Activated naive CD4-positive, alpha-beta T cell (primary cell): ENCODE data around the gene CPNE7.
"Not testable (repeated sequence)": the region's sequence is repeated elsewhere in the genome, so short reads cannot be mapped to it uniquely, and the experiment has no call there.

Experiments
- DNase-seq, 4 experiments: peaks; one replicate each; lab custom pipeline; 2025; lab: John Stamatoyannopoulos, UW

CPNE7 gene

DNA sequence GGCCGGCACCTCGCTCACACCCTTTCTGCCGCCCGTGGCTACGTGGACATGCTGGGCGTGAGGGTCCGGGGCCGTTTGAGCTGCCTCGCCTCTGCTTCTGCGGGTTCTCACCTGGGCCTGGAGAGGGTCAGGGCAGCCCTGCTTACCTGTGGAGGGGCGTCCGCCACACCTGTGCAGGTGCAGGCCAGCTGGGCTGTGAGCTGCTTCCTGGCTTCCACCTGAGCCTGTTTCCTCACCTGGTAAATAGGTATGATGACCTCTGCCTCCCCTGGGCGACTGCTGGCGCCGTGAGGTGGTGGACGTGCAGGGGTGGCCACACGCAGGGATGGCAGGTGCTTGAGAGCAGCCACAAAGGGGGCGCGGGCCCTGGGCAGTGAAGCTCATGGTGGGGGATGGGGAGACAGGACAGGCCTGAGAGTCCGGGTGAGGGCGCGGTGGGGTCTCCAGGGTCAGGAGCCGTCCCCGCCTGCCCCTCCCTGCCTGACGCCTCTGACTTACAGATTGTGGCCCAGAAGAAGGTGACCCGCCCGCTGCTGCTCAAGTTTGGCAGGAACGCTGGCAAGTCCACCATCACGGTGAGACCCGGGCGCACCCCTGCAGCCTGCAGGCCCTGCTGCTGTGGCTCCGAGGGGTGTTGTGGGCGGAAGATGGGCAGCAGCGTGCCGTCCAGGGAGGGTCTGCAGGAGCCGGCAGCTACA, 7.8 kb downstream of the CPNE7 start:
- no peak for DNase-seq

DNA sequence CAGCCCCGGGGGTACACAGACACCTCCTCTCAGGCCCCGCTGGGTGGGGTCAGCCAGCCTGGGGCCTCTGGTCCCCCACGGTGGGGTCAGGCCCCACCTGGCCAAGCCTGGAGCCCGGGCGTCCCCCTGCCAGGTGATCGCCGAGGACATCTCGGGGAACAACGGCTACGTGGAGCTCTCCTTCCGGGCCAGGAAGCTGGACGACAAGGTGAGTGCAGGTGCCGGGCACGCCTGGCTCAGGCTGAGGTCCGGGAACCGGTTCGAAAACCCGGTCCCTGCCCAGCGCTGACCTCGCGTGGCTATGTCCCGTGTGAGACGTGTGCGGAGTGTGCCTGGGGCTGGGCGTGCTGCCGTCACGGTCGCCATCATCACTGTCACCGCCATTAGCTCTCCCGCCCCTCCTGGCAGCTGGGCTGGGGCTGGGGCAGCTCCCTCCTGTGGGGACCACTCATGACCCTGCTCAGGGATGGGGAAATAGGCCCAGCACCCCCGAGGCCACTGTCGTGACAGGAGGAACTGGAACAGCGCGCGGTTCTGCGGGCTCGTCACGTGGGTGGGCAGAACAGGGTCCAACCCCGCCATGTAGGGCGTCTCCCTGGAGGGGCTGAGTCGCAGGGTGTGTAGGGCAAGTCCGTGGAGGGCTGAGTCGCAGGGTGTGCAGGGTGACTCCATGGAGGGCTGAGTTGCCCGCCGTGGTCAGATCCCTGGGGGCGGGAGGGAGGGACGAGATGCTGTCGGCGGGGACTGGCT, 8.5 kb downstream of the CPNE7 start:
- DNase-seq = no peak

DNA sequence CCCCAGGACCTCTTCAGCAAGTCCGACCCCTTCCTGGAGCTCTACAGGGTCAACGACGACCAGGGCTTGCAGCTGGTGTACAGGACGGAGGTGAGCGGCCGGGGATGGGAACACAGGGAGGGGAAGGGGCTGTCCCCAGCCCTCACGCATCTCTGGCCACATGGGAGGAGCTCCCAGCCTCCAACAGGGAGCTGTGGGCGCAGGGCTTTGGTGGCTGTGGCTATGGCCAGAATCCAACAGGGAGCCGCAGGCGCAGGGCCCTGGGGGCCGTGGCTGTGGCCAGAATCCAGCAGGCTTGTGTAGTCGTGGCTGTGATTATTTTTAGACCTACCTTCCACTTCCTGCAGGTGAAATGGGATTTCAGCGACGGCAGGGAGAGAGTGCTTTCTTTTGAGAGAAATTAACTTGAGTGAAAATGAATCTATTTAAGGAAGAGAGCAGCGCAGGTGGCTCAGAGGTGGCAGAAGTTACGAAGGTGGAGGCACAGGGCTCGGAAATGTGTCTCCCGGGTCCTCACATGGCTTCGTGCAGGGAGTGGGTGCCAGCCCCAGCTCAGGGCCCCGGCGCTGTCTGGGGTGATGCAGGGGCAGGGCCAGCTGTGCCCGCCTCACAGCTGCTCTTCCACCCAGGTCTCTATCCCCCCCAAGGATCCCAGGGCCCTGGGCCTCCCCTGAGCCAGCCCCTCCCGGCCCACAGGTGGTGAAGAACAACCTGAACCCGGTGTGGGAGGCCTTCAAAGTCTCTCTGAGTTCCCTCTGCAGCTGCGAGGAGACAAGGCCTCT, 9.4 kb downstream of the CPNE7 start:
- no peak for DNase-seq

DNA sequence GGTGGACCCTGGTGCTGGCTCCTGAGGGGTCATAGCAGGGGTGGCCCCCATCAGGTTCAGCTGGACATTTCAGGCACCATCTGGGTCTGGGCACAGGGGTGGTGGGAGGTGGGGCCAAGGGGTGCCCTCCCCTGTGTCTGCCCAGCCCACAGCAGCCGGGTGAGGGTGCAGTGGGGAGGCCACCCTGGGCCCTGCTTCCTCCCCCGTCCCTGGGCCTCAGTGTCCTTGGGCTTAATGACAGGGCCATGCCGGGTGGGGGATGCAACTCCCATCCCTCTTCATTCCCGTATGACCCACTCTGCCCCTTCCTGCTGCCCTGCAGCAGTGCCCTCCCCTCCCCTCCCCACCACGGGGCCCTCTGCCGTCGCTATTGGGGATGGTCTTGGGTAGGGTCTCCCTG, 10.7 kb downstream of the CPNE7 start:
- no peak for DNase-seq

DNA sequence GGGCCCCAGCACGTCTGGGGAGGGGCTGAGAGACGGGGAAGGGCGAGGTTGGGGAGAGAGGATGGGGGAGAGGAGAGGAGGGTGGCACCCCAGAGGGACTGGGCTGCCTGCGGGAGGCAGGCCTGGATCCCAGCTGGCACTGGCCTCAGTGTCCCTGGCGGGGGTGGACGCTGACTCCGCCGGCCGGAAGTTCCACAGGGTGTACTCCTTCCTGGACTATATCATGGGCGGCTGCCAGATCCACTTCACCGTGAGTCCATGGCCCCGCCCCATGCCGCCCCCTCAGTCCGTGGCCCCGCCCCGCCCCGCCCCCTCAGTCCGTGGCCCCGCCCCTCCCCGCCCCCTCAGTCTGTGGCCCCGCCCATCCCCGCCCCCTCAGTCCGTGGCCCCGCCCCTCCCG, 11.3 kb downstream of the CPNE7 start:
- no peak for DNase-seq

DNA sequence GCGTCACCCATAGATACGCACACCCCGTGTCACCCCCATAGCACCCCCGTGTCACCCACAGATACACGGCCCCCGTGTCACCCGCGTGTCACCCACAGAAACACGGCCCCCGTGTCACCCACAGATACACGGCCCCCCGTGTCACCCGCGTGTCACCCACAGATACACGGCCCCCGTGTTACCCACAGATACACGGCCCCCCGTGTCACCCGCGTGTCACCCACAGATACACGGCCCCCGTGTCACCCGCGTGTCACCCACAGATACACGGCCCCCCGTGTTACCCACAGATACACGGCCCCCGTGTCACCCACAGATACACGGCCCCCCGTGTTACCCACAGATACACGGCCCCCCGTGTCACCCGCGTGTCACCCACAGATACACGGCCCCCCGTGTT, 12.1 kb downstream of the CPNE7 start:
- DNase-seq = not testable (repeated sequence)

DNA sequence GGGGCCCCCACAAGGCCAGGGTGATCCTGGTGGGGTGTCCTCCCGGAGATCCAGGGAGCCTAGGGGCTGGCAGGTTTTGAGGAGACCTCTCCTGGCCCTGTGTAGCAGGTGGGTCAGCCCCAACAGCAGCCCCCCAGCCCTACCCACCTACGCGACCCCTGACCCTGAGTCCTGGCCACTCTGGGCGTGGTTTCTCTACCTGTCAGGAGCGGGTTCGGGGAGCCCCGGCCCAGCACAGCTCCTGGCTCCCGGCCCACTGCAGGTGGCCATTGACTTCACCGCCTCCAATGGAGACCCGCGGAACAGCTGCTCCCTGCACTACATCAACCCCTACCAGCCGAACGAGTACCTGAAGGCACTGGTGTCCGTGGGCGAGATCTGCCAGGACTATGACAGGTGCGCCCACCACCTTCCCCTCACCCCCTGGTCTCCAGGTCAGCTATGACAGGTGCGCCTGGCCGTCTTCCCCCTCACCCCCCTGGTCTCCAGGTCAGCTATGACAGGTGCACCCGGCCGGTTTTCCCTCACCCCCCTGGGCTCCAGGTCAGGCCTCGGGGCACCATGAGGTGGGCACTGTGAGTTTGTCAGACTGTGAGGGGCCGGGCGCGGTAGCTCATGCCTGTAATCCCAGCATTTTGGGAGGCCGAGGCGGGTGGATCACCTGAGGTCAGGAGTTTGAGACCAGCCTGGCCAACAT, 13.0 kb downstream of the CPNE7 start:
- DNase-seq = no peak

DNA sequence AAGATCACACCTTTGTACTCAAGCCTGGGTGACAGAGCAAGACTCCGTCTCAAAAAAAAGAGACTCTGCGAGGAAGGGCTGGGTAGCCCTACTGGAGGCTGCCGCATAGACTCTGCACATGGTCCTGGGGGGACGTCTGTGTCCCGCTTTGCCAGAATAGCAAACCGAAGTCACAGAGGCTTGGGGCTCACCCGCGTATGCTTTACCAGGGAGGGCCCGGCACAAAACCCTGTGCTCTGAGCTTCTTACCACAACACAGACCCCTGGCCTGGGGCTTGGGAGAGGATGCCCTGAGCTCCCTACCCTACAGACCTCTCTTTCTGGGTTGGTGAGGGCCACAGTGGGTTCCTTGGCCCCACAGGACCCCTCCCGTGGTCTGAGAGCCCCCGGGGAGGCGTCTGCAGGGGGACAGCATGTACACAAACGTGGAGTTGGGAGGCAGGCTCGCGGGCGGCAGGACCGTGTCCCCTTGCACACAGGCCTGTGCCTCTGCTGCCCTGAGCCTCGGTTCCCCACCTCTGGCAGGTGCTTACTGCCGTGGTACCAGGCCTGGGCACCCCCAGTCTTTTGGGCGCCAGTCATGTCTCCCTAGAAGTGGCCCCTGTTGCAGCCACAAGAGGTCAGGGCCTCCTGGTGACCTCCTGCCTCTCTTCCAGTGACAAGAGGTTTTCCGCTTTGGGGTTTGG, 13.8 kb downstream of the CPNE7 start:
- no peak for DNase-seq

DNA sequence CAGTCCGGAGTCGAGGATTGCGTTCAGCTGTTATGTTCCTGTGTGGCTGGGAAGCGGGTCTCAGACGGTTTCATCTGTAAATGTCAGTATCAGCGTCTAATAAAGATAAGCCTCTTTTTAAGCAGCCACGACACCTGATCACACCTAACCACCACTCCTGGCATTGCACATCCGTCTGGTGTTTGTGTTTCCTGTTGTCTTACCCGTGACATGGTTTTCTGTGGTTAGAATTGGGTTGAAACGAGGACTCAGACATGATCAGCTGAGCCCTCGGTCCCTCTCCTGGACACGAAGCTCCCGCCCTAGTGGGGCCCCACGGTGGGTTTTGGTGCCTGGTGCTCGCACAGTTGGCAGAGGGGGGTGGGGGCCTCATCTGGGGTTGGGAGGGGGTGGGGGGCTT, 18.3 kb downstream of the CPNE7 start:
- DNase-seq = no peak

DNA sequence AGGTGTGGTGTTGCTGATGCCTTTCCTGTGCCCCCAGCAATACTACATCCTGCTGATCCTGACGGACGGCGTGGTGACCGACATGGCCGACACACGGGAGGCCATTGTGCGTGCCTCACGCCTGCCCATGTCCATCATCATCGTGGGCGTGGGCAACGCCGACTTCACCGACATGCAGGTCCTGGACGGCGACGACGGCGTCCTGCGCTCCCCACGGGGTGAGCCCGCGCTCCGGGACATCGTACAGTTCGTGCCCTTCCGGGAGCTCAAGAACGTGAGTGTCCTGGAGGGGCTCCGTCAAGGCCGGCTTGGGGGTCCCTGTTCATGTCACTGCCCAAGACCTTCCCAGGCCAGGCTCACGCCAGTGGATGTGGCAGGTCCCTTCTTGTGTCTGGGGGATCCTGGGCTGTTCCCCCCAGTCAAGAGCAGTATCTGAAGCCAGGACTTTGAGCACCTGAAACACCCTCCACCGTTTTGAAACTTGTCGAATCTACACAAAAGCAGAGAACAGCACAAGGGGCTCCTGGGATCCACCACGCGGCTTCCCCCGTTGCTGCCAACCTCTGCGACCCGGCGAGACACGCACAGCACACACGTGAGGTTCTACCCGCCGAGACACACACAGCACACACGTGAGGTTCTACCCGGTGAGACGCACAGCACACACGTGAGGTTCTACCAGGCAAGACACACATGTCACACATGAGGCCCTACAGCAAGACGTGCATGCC, 19.9 kb downstream of the CPNE7 start:
- DNase-seq = no peak

DNA sequence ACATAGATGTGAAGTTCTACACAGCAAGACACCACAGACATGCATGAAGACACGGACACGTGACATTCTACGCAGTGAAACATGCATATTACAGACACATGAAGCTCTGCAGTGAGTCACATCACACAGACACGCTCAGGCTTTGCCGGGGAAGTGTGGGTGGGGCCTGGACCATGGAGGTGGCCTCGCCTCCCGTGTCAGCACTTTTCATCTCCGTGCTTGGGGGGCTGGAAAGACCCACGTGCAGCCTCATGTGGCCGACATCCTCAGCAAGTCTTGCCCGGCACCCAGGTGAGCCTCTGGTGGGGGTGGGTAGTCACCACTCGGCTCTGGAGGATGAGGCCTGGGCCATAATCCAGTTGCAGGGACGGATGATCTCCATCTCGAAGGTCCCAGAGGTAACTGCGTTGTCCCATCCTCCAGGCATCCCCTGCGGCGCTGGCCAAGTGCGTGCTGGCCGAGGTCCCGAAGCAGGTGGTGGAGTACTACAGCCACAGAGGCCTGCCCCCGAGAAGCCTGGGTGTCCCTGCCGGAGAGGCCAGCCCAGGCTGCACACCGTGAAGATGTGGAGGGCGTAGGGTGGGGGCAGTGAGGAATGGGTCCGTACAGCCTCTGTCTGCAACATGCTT, 20.6 kb downstream of the CPNE7 start:
- no peak for DNase-seq

DNA sequence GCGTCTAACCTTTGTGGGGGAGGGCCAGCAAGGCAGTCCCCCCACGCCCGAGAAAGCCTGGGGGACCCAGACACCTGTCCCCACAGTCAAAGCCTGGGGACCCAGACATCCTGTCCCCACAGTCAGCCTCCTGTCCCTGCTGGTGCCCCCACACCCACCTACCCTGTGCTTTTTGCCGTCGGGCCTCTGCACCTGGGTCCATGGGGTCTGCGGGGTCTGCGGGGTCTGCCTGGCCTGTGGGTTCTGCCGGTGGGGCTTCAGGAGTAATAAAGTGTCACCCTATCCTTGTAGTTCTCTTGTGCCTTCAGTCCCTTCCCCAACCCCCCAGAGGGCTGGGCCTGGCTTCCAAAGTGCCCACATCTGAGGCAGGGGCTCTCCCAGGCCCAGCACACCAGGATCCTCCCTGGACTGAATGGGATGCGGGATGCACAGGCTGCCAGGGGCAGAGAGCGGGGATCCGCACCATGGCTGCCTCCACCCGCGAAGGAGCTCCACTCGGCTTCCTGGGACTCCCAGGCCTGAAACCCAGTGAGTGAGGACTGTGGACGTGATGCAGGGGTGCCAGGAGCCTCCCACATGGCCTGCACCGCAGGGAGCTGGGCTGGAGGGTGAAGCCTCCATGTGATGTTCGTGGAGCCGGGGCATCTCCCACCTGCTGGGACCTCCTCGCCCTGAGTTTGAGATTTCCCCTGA, 21.5 kb downstream of the CPNE7 start:
- DNase-seq = no peak

DNA sequence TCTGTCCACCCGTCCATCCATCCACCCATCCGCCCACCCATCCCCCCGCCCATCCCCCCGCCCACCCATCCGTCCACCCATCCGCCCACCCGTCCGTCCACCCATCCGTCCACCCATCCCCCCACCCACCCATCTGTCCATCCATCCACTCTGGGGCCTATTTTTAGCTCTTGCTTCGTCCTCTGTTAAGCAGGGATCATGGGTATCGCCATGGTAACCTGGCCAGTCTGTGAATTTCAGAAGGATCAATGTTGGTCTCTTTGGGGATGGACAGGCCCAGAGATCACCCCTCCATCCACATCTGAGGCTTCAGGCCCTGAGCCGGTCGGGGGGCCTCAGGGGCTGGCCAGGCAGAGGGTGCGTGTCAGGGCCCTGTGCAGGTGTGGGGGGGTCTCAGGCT, 22.6 kb downstream of the CPNE7 start:
- DNase-seq = no peak

DNA sequence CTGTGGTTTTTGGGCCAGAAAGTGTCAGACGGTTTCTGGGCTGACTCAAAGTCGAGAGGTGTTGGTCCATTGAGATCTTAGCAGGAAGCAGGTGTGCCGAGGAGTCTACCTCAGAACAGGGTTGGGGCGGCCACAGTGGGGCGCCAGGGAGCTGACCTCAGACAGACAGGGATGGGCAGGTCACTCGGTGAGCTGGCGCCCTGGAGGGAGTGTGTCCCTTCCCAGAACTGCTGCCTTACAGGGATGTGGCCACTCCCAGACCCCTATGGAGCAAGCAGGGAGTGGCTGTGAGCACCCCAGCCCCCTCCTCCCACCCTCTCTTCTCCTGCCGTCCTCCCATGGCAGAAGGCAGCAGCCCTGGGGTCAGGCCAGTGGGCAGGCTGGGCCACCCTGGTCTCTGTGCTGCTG, 23.9 kb downstream of the CPNE7 start:
- no peak for DNase-seq

DNA sequence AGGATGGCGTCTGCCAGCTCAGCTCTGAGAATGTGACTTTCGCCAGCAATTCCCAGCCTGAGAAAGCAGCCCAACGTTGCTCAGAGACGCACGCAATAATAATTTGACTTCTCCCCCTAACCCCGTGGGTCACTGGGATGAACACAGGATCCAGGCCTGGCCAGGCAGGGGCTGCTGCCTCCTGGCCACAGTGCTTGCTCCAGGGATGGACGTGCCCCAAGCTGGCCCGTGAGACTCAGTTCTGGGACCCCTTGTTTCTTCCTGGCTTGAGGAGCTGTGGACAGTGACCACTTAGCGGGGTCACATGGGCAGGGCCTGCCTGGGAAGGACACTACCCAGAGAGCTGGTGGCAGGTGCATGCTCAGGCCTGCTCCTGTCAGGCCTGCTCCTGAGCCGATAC, 24.3 kb downstream of the CPNE7 start:
- DNase-seq = no peak

DNA sequence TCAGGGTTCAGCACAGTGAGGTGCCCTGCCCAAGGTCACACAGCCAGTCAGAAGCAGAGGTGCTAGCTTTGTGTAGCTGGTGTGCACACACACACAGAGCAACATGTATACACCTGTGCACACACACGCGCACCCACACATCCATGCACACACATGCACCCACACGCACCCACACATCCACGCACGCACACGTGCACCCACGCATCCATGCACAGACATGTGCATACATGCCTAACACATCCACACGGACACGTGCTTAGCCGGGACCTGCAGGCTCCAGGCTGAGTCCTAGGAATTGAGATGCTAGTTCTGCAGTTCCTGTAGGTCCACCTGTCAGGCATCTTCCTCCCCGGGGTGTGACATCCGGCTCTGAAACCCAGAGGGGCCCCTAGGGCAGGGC, 24.9 kb downstream of the CPNE7 start:
- DNase-seq = no peak

DNA sequence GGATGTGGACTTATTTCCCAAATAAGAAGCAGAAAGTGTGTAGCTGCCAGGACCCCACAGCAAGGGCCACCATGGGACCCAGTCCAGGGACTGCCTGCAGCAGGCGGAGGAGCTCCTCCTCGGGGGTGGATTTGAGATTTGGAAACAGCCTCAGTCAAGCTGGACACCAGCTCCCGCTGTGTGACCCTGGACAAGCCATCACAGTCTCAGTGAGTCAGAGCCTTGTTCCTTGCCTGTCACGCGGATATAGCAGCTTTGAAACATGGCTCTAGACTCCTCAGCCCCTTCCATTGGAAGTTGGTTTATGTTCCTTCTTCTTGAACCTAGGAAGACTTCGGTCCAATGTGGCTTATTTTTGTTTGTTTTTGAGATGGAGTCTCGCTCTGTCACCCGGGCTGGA, 25.4 kb downstream of the CPNE7 start:
- no peak for DNase-seq

DNA sequence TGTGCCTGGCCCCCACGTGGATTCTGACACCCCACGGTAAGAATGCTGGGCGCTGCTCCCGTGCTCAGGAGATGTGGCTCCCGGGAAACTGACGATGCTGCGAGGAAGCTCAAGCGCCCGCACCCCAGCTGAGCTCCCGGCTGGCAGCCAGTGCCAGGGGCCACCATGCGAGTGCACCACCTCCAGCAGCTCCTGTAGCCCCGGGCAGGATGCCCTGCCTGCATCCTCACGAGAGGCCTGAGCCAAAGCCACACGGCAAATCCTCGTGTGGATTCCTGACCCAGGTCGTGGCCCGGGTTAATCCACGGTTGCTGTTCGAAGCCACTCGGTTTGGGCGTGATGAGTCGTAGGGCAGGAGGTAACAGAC, 26.3 kb downstream of the CPNE7 start:
- DNase-seq = no peak

DNA sequence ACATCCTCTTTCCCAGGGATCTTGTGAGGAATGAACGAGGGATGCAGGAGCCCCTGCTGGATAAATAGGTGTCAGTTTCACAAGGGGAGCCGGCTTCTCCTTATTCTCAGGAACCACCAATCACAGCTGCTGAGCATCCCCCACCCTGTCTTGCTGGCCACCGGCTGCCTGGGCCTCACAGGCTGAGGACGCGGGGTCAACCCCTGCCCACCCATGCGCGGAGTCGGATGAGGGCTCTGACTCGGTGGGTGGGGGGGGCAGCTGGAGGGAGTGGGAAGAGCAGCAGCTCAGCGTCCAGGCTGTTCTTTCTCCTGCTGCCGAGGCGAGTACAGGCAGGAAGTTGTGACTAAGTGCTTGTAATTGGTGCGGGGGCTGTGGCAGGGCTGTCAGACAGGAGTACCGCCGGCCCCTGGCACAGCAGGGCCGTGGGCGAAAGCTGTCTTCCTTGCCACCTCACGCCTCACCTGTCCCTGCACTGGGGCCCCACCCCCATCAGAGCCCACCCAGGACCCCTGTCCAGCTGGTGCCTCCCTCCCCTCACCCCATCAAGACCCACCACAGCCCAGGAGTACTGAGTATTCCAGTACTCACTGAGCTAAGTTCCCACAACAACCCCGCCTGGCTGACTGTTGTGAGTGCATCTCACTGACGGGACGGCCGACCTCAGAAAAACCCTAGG, 26.9 kb downstream of the CPNE7 start:
- DNase-seq = peak in 3 of 4 experiments; percentile 24 to 40 (median 31)
